Fibroblast of the aortic adventitia (primary cell): ENCODE results near the gene JMJD1C. TPM values are rescaled to one million over a fixed set of nuclear protein-coding genes. Genes with fewer than 3 reads are reported as not detected.
"Not testable (repeated sequence)": the region's sequence is repeated elsewhere in the genome, so short reads cannot be mapped to it uniquely, and the experiment has no call there.

Experiments used
- DNase-seq: peaks from one replicate; pipeline ENCODE4 v3.0.0-alpha.2; 2010; ENCODE audit warnings: low read depth
- H3K4me3 ChIP-seq: 2 replicates; pipeline ENCODE4 v1.5.1; 2011; ENCODE audit warnings: low read depth, mild to moderate bottlenecking, control low read depth, low read length, moderate library complexity
- total RNA-seq: library from RNA; depleted of rRNA; stranded (reverse); fragments of >200 nt; gene quantifications from 2 replicates; pipeline ENCODE4 v1.2.3, GENCODE V29; 2012; ENCODE audit warnings: low replicate concordance
- TF ChIP-seq, protein P1 (sequence below): IDR thresholded peaks from 2 replicates; pipeline ENCODE4 v1.5.1; 2011; ENCODE audit warnings: mild to moderate bottlenecking, low read length, control low read depth, inconsistent platforms; ENCODE audit not compliant: insufficient read depth

JMJD1C gene
- total RNA-seq, 1 donor = 120 TPM

DNA sequence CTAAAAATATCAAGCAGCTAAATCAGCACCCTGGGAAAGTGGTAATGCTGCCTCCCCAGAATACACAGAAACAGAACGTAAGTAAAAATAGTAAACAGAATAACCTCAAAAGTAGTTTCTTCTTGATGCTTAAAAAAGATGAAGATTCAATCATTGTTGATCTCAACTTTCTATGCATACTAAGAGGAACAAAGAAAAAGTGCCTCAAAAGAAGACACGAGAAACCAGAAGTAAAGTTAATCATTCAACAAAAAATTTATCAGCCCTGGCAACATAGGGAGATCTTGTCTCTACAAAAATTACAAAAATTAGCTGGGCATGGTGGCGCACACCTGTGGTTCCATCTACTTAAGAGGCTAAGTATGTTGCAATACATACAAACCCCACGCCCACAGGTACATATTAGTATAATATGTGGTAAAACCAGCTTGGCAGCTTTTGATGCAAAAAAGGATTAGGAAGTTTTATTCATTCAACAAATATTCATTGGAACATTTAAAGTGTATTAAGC lies 179.0 kb downstream of the JMJD1C start:
- no peak overlapping the region for H3K4me3 ChIP-seq
- DNase-seq = no peak
- TF ChIP-seq, protein P1, sequence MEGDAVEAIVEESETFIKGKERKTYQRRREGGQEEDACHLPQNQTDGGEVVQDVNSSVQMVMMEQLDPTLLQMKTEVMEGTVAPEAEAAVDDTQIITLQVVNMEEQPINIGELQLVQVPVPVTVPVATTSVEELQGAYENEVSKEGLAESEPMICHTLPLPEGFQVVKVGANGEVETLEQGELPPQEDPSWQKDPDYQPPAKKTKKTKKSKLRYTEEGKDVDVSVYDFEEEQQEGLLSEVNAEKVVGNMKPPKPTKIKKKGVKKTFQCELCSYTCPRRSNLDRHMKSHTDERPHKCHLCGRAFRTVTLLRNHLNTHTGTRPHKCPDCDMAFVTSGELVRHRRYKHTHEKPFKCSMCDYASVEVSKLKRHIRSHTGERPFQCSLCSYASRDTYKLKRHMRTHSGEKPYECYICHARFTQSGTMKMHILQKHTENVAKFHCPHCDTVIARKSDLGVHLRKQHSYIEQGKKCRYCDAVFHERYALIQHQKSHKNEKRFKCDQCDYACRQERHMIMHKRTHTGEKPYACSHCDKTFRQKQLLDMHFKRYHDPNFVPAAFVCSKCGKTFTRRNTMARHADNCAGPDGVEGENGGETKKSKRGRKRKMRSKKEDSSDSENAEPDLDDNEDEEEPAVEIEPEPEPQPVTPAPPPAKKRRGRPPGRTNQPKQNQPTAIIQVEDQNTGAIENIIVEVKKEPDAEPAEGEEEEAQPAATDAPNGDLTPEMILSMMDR = no peak

GRCh38 chr10:63286340-63286739 lies 179.4 kb downstream of the JMJD1C start:
- no peak overlapping the region for H3K4me3 ChIP-seq
- no peak for DNase-seq
- TF ChIP-seq, protein P1 = no peak

DNA sequence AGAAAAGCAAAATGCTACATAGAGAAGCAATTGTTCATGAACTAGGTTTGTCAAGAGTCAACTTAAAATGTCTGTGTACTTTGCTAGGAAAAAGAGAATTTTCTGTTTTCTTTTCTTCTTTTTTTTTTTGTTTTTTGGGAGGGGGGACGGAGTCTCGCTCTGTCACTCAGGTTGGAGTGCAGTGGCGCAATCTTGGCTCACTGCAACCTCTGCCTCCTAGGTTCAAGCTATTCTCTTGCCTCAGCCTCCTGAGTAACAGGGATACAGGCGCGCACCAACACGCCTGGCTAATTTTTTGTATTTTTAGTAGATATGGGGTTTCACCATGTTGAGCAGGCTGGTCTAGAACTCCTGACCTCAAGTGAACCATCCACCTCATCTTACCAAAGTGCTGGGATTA lies 181.9 kb downstream of the JMJD1C start:
- DNase-seq, H3K4me3 ChIP-seq: not testable (repeated sequence)

GRCh38 chr10:63283093-63283492 lies 182.7 kb downstream of the JMJD1C start:
- H3K4me3 ChIP-seq = no peak overlapping the region
- DNase-seq = no peak
- TF ChIP-seq, protein P1 = no peak

DNA sequence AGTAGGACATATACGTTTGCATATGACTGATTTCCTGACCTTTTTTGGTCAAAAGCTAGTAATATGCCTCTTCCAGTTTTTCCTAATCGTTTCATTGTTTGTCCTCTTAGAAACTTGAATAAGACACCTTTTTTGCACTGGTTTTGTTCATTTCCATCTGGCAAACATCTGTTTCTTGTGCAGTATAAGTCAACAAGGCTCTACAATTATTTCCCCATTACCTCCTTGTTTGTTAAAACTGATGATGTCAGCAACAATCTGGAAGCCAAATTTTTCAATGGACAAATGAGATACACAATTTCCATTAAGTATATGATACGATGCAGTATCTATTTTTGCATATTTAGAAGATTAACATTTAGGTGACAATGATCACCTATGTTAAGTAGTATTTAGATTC lies 183.8 kb downstream of the JMJD1C start:
- H3K4me3 ChIP-seq = no peak overlapping the region
- no peak for DNase-seq
- TF ChIP-seq, protein P1 = no peak

GRCh38 chr10:63280386-63280785 lies 185.4 kb downstream of the JMJD1C start:
- no peak for DNase-seq
- TF ChIP-seq, protein P1 = no peak
- no peak overlapping the region for H3K4me3 ChIP-seq

GRCh38 chr10:63275094-63275493 lies 190.7 kb downstream of the JMJD1C start:
- DNase-seq = no peak
- H3K4me3 ChIP-seq = no peak overlapping the region
- TF ChIP-seq, protein P1 = no peak
